ENCODE results near the gene EXOC4.
A peak's percentile ranks its signal among the peaks of the same experiment; 100 is the strongest.
"Not testable (repeated sequence)": the region's sequence is repeated elsewhere in the genome, so short reads cannot be mapped to it uniquely, and the experiment has no call there.

EXOC4 gene

DNA sequence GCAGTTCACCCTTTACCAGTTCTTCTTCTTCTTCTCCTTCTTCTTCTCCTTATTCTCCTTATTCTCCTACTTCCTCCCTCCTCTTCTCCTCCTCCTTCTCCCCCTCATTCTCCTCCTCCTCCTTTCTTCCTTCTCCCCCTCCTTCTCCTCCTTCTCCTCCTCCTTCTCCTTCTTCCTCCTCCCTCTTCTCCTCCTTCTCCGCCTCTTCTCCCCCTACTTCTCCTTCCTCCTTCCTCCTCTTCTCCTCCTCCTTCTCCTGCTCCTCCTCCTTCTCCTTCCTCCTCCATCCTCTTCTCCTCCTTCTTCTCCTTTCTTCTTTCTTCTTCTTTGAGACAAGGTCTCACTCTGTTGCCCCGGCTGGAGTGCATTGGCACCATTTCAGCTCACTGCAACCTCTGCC, 816.3 kb downstream of the EXOC4 start:
- in situ Hi-C loops (cut with MboI; ENCODE audit: low pct_unique_long_range_greater_than_20kb, low sequenced_read_pairs), result no loop called here
- DNase-seq, result no peak

DNA sequence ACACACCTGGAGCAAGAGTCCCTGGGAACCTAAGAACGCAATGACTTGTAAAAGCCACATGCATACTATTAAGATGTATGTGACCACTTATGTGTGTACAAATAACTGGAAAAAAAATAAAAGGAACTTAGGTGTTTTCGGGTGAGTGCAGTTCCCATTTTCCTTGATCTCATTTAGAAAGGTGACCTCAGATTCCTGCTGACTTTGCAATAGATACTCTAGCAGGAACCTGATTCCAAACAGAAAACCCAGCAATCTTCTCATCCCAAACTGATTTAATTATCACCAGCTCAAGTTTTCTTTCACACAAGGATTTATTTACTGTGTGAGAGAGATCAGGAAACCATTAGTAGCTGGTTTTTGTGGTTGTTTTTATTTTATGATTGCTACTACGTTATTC, 817.8 kb downstream of the EXOC4 start:
- DNase-seq, result no peak
- in situ Hi-C loops (cut with MboI; ENCODE audit: low pct_unique_long_range_greater_than_20kb, low sequenced_read_pairs), result no loop called here

DNA sequence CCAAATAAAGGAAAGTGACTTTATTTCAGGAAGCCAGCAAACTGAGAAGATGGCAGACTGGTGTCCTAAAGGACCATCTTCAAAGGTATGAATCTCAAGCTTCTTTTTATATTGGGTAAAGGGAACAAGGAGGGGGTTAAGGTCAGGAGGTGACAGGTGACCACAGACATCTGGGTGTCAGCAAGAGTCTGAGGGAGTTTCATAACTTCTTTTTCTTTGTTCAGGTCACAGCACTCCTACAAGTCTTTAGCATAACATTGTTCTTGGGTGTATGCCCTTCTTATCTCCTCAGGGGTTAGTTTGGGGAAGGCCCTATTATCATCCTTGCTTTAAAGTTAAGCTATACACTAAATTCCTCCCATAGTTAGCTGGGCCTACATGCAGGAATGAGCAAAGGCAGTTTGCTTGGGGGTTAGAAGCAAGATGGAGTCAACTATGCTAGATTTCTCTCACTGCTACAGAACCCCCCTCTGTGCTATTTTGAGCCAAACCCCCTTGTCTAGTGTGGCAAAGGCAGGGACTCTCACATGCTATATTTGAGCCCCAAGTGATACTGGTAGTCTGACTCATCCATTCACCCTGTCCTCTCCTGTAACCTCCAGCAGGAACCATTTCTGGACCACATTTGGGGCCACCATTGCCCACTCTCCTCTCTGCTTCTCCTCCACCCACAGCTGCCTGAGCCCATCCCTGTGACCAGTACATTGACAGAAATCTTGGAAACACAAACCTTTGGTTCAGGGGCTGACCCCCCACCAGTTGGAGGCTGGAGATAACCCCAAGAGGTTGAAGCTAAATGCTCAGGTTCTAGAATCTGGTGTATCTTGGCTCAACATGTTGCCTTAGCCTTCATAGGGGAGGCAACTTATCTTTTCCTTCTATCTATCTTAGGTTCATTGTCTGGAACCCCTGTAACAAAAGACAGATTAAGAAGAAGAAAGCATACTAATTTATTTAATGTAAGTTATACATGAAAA, 818.8 kb downstream of the EXOC4 start:
- in situ Hi-C loops (cut with MboI; ENCODE audit: low pct_unique_long_range_greater_than_20kb, low sequenced_read_pairs), result no loop called here
- DNase-seq, result no peak

DNA sequence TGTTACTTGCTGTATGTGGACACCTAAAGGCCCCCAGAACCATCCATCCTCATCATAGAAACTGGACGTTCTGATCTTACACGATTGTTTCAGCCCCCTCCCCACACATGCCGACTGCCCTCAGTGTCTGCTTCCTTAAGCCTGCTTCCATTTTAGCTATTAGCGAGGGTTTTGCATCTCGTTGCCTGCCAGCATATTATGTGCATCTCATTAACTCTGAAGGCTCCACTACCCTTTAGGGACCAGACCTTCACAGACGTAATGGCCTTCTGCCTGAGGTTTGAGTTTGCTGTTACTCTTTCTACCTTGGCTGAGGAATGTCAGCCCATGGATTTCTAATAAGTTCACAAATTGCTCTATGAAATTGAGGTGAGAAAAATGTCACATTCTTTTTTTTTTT, 820.4 kb downstream of the EXOC4 start:
- no peak for DNase-seq
- in situ Hi-C loops (cut with MboI; ENCODE audit: low pct_unique_long_range_greater_than_20kb, low sequenced_read_pairs), result no loop called here

DNA sequence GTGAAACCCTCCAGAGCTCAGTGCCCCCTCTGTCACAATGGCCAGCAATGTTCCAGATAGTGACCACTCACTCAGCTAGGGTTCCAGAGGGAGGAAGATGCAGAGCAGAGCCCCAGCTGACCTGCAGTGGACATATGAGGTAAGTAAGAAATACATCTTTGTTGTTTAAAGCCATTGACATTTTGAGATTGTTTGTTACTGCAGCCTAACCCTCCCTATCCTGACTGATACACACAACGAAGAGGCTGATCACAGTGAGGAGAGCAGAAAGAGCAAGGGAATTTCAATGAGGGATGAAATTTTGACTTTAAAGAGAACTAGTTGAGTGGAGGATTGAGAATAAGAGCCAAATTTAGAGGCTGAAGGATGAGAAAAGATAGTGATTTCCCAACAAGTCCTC, 822.9 kb downstream of the EXOC4 start:
- no peak for DNase-seq
- in situ Hi-C loops (cut with MboI; ENCODE audit: low pct_unique_long_range_greater_than_20kb, low sequenced_read_pairs), result no loop called here

DNA sequence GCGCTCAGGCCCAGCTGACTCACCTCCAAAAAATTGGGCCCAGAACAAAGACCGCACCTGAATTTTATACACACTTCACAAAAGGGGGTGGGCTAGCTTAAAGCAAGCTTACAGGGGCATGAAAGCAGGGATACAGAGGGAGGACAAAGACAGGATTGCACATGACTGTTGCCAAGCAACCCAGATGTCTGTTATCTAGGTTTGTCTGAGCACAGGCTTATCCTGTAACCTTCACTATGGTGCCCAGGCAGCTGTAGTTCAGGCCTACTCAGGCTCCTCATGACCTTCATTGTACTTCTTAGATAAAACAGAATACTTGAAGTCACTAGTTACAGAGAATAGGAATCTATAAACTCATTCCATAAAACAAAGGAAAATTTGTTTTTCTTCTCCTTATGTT, 824.7 kb downstream of the EXOC4 start:
- in situ Hi-C loops (cut with MboI; ENCODE audit: low pct_unique_long_range_greater_than_20kb, low sequenced_read_pairs), result not testable (repeated sequence)

DNA sequence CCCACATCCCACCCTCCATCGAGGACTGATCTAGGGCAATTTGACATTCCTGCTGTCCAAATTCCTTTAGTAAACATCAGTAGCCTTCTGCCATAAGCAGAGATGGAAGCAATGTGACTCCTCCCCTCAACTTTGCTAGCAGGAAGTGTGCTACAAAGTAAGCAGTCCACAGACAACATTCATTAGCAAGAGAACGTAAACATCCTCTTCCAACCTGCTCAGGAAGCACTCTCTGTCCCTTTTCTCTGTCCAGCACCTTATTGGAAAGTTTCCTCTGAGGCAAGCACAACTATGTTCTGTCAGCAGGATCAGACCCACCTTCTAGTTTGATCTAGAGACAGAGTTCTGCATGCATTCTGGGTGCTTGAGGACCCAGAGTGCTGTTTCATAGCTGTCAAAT, 826.1 kb downstream of the EXOC4 start:
- no peak for DNase-seq
- in situ Hi-C loops (cut with MboI; ENCODE audit: low pct_unique_long_range_greater_than_20kb, low sequenced_read_pairs), result no loop called here

More for the DNA sequence above, 824.7 kb downstream of the EXOC4 start:
- DNase-seq, result not testable (repeated sequence)

DNA sequence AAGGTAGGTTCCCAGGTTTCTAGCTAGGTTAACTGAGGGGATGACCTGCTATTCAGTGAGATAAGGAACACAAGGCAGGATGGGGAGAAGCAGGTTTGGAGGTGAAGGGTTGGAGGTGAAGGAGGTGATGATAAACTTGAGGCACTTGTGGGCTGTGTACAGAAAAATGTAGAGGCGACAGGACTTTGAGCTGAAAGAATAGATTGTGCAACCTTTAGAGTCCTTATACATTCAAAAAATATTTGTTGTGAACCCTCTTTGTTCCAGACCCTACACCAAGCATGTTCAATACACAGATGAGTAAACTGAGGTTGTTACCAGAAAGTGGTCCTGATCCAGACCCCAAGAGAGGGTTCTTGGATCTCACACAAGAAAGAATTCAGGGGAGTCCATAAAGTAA, 828.8 kb downstream of the EXOC4 start:
- in situ Hi-C loops (cut with MboI; ENCODE audit: low pct_unique_long_range_greater_than_20kb, low sequenced_read_pairs), result no loop called here

DNA sequence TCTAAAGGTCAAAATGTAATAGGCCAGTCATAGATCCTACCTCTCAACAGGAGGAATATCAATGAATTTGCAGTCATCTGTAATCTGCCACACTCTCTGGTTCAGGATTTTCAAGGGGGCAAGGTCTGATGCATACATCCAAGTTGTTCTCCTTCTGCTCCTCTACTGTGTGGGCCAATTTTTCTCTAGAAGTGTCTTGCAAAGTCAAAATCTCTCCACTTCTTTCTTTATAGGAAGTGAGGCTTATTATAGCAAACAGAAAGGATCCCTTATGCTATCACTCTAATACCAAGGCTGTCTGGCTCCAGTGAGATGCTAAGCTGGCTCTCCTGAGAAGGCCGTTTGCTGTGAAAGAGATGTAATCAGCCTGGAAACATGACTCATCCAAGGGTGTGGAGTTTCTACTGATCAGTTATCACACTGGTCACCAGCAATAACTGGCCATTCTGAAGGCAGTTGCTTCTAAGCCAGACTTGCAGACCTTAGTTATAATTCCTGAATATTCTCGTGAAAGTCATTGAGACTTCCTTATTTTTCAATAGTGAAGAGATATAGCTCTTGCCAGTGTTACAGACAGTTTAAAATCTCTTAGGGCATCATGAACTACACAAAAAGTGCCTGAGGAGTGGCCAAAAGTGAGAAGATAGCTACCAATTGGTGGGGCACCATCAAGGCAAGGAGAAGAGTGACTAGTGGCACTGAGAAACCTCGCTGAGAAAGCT, 831.0 kb downstream of the EXOC4 start:
- in situ Hi-C loops (cut with MboI; ENCODE audit: low pct_unique_long_range_greater_than_20kb, low sequenced_read_pairs), result no loop called here
- no peak for DNase-seq

More for the DNA sequence above, 828.8 kb downstream of the EXOC4 start:
- DNase-seq, result no peak

DNA sequence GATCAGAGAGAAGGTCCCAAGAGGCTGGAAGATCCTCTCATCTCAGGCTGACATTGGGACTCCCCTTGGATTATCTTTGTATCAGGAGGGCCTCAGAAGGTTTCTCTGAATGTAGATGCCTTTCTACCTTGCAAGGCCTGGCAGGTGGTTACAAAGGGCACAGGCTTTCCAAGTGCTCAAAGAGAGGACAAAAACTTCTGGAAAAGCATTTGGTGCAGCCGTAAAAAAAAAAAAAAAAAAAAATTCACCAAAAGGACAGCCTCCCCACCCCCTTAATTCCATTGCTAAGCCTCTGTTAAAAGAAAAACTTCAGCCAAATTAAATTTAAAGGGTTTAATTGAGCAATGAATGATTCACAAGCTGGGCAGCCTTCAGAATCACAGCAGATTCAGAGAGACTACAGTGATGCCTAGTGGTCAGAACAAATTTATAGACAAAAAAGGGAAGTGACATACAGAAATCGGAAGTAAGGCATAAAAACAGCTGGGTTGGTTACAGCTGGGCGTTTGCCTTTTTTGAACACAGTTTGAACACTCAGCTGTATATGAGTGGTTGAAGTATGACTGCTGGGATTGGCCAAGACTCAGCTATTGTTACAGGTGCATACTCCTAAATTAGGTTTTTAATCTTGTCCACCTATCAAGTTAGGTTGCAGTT, 831.7 kb downstream of the EXOC4 start:
- in situ Hi-C loops (cut with MboI; ENCODE audit: low pct_unique_long_range_greater_than_20kb, low sequenced_read_pairs), result no loop called here
- DNase-seq, result peak; percentile 84

DNA sequence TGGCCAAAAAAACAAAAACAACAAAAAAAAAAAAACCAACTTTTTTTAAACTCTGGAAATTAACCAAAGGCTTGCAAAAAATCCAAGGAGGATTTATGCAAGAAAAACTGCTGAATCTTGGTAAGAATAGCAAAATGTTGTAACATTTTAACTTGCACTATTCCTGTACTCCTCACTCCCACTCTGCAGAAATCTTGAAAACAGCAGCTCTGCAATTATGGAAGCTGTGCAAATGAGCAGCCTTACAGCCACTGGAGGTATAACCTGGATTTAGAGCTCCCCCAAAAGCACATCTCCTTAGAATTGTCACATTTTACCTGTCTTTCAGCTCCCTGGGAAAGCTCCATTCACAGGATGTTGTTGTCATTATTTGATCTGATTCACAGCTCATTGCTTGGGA, 832.4 kb downstream of the EXOC4 start:
- in situ Hi-C loops (cut with MboI; ENCODE audit: low pct_unique_long_range_greater_than_20kb, low sequenced_read_pairs), result no loop called here
- DNase-seq, result no peak

DNA sequence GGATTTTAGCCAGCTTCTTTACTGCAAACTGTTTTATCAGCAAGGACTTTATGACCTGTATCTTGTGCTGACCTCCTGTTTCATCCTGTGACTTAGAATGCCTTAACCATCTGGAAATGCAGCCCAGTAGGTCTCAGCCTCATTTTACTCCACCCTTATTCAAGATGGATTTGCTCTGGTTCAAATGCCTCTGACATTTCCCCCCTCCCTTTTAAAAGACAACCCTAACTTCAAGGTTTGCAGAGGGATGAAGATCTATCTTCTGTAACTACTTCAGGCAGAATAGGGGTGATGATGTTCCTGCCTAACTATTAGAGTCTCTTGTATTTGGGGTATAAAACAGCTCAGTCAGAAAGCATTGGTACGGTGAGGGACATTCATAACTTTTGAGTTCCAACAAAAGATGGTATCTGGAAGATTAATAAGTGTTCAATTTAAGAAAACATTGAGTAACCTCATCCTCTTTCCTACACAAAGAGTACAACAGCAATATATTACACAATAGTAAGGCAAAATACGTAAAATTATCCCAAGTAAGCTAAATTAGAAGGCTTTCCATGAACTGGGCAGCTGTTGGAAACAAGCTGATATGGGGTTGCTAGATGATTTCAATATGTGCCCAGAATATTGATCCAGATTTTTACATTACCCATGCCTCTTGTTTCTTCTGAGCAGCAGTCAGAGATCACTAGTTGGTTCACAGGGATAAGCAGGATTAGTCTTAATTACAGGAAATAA, 834.3 kb downstream of the EXOC4 start:
- in situ Hi-C loops (cut with MboI; ENCODE audit: low pct_unique_long_range_greater_than_20kb, low sequenced_read_pairs), result no loop called here

DNA sequence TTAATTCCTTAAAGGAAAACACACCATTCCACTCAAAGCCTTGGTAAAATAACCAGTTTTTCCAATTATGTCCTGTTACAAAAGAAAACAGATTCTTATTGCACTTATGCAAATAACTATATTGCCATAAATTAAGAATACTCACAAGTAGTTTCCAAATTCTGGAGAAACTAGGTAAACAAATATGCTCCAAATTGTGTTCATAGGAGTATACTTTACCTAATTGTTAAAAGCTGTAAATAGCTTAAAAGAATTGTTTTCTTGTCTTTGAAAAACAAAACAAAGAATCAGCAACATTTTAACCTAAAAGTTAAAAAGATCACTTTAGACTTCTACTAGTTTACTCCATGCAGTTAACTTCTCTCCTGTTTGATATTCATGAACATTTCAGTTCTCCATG, 835.3 kb downstream of the EXOC4 start:
- in situ Hi-C loops (cut with MboI; ENCODE audit: low pct_unique_long_range_greater_than_20kb, low sequenced_read_pairs), result no loop called here
- DNase-seq, result no peak

More for the DNA sequence above, 834.3 kb downstream of the EXOC4 start:
- DNase-seq, result no peak

DNA sequence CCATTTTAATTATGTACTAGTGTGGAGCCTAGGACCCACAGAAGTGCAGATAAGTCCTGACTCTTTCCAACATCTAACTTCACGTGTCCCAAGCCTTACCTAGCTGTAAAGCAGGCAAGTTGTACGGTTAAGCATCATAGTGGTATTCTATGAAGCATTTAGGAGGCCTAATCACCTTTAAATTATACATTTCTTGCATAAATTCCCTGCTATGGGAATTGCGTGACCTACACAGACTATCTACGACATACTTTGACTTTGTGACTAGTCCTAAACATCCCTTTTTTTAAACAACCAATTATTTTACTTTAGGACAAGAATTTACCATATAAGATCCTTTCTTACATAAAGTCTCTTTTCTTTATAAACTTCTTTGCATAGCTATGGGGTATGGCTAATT, 836.6 kb downstream of the EXOC4 start:
- in situ Hi-C loops (cut with MboI; ENCODE audit: low pct_unique_long_range_greater_than_20kb, low sequenced_read_pairs), result no loop called here
- no peak for DNase-seq

DNA sequence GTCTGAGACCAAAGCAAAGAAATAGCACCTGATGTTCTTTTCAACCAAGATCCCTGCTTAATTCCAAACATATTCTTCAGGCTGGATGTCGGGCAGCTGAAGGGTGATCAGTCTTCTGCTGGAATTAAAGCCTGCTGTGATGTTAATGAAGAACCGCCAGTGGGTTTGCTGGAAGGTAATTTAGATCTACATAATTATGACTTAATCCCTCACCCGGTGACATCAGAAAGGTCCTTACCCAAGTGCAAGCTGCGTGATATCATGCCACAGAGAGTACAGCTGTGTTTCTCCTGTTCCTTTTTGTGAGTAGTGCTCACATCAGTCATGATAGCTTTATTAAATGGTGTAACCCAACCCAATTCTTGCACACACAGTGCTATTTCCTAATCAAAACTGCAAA, 845.2 kb downstream of the EXOC4 start:
- in situ Hi-C loops (cut with MboI; ENCODE audit: low pct_unique_long_range_greater_than_20kb, low sequenced_read_pairs), result no loop called here

DNA sequence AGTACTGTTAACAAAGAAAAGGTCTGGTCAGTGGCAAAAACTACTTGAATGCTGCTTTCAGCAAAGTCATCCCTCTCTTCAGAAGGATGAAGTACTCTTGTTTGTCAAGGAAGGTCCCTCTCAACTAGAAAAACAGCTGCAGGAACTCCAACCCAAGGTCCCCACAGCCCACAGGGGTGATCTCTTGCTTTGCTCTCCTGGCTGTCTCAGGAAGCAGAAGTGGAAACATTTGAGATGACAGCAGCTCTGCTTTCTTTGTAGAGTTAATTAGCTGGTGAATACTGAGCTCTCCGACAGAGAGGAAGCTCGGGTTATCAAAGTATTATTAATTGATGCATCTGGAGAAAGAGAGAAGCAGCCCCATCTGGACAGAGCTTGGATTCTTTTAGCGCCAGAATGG, 848.8 kb downstream of the EXOC4 start:
- DNase-seq, result peak; percentile 52
- in situ Hi-C loops (cut with MboI; ENCODE audit: low pct_unique_long_range_greater_than_20kb, low sequenced_read_pairs), result no loop called here

More for the DNA sequence above, 845.2 kb downstream of the EXOC4 start:
- no peak for DNase-seq

DNA sequence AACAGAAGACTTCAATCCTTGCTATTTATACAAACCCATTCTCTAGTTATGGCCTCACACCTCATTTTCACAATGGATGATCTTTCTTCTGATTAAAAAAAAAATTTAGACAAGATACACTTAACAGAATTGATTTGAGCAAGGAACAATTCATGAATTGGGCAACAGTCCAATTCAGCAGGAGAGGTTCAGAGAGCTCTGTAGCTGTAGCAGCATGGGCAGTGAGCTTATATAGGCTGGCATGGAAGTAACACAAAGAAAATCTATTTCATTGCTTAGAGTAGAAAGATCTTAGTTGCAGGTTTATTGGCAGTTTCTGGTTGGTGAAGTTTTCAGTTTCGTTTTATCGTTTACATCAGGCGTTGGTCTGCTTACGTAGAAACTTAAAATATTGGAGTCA, 851.3 kb downstream of the EXOC4 start:
- in situ Hi-C loops (cut with MboI; ENCODE audit: low pct_unique_long_range_greater_than_20kb, low sequenced_read_pairs), result no loop called here
- DNase-seq, result peak; percentile 36

DNA sequence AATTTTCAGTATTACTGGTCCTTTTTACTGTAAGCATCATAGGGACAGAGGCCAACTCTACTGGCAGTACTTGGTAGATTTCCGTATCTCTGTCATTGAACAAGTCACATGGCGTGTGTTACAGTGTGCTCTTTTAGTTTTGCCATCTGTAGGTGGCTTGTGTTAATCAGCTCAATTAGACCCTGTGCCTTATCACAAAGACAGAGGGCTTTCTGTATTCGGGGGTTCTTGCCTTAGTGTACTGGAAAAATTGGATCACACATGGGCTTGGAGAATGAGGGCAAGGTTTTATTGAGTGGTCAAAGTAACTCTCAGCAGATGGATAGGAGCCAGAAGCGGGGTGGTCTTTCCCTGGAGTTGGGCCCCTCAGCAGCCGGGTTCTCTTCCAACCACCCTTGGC, 853.0 kb downstream of the EXOC4 start:
- DNase-seq, result no peak
- in situ Hi-C loops (cut with MboI; ENCODE audit: low pct_unique_long_range_greater_than_20kb, low sequenced_read_pairs), result no loop called here

DNA sequence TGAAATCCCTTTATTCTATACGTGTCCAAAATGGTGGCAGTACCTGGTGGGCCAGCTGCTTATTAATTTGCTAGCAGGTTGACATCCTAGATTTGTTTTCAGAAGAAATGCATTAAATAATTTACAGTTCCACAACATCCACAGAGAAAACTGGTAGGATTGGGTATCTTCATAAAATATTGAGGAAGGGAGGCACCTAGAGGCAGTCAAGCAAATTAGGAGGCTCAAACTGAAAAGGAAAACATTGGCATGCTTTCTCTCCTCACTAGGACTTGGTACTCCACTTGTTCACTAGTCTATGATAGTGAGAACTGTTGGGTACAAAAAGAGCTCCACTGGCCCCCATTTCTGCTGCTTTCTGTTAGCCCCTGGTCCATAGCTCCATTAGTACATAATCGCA, 855.9 kb downstream of the EXOC4 start:
- in situ Hi-C loops (cut with MboI; ENCODE audit: low pct_unique_long_range_greater_than_20kb, low sequenced_read_pairs), result no loop called here

More for the DNA sequence above, 855.9 kb downstream of the EXOC4 start:
- DNase-seq, result no peak

Data from KBM-7 (cell line).